PC-3 (cell line): ENCODE results near the gene PPIH. TPM values are rescaled to one million over a fixed set of nuclear protein-coding genes. Genes with fewer than 3 reads are reported as not detected.
A peak's percentile ranks its signal among the peaks of the same experiment; 100 is the strongest.

Source experiments
- ATAC-seq: fragments of 200-7000 bp; cut with Tn5 transposase; 2 replicates; pipeline ENCODE4 v1.9.1; 2020; ENCODE audit warnings: mild to moderate bottlenecking, moderate library complexity
- BruUV-seq: library from RNA; stranded (reverse); fragments of 400-500 nt; replicated peaks from 2 replicates; lab custom pipeline; 2021; lab: Mats Ljungman, UMichigan
- CTCF ChIA-PET: fragments of 300-600 bp; sonication (Branson Sonifier 250); formaldehyde crosslinking; loops from one replicate; lab custom pipeline; 2022; ENCODE audit warnings: antibody characterized with exemption; lab: Charles Lee
- POLR2A ChIA-PET: fragments of 300-600 bp; sonication (Branson Sonifier 250); formaldehyde crosslinking; loops from one replicate; lab custom pipeline; 2022; ENCODE audit warnings: antibody characterized with exemption; ENCODE audit not compliant: unreplicated experiment; lab: Charles Lee
- DNase-seq: peaks from one replicate; pipeline ENCODE4 v3.0.0-alpha.2; 2015
- H2AFZ ChIP-seq: fragments of 300-600 bp; sonication (generic); 2 replicates; pipeline ENCODE4 v1.6.0; 2016; ENCODE audit warnings: antibody characterized with exemption, low read length
- H3F3A ChIP-seq: fragments of 300-600 bp; sonication (generic); one replicate; pipeline ENCODE4 v1.6.0; 2017; ENCODE audit warnings: antibody characterized with exemption, low read length, control low read depth, mild to moderate bottlenecking; ENCODE audit not compliant: unreplicated experiment
- H3K27ac ChIP-seq: fragments of 300-600 bp; sonication (generic); 2 replicates; pipeline ENCODE4 v1.5.1; 2016; ENCODE audit warnings: mild to moderate bottlenecking, low read length
- H3K27me3 ChIP-seq: fragments of 300-600 bp; sonication (generic); 2 replicates; pipeline ENCODE4 v1.6.1; 2016; ENCODE audit warnings: low read length, mixed read lengths
- H3K36me3 ChIP-seq: fragments of 300-600 bp; sonication (generic); 2 replicates; pipeline ENCODE4 v1.6.1; 2016; ENCODE audit warnings: low read depth, mixed run types, low read length, mixed read lengths
- H3K4me1 ChIP-seq: fragments of 300-600 bp; sonication (generic); 2 replicates; pipeline ENCODE4 v1.5.1; 2016; ENCODE audit warnings: low read length; ENCODE audit not compliant: insufficient read depth
- H3K4me2 ChIP-seq: fragments of 300-600 bp; sonication (generic); 2 replicates; pipeline ENCODE4 v1.6.0; 2016; ENCODE audit warnings: low read length
- H3K4me3 ChIP-seq: fragments of 300-600 bp; sonication (generic); 2 replicates; pipeline ENCODE4 v1.5.1; 2016; ENCODE audit warnings: mild to moderate bottlenecking, low read length, mixed read lengths
- H3K79me2 ChIP-seq: fragments of 300-600 bp; sonication (generic); 2 replicates; pipeline ENCODE4 v1.6.1; 2017; ENCODE audit warnings: low read length, mixed read lengths
- H3K9ac ChIP-seq: fragments of 300-600 bp; sonication (generic); 2 replicates; pipeline ENCODE4 v1.6.0; 2016; ENCODE audit warnings: mild to moderate bottlenecking, low read length
- H3K9me2 ChIP-seq: fragments of 300-600 bp; sonication (generic); replicated peaks from 2 replicates; pipeline ENCODE4 v1.6.1; 2016; ENCODE audit warnings: mixed run types, low read length, mixed read lengths
- H3K9me3 ChIP-seq: fragments of 300-600 bp; sonication (generic); 2 replicates; pipeline ENCODE4 v1.6.1; 2016; ENCODE audit warnings: low read length, mixed read lengths
- H4K20me1 ChIP-seq: fragments of 300-600 bp; sonication (generic); 2 replicates; pipeline ENCODE4 v1.6.1; 2016; ENCODE audit warnings: low read length, mixed read lengths
- CTCF ChIP-seq: fragments of 300-600 bp; sonication (generic); conservative IDR thresholded peaks from 2 replicates; pipeline ENCODE4 v1.5.1; 2017; ENCODE audit warnings: antibody characterized with exemption, low read depth, mild to moderate bottlenecking, low read length
- EZH2 ChIP-seq: fragments of 300-600 bp; sonication (generic); IDR thresholded peaks from one replicate; pipeline ENCODE4 v1.6.1; 2017; ENCODE audit warnings: antibody characterized with exemption, mild to moderate bottlenecking, low read length; ENCODE audit not compliant: unreplicated experiment
- EZH2phosphoT487 ChIP-seq: fragments of 300-600 bp; sonication (generic); IDR thresholded peaks from 2 replicates; pipeline ENCODE4 v1.6.1; 2018; ENCODE audit warnings: mild to moderate bottlenecking, antibody characterized with exemption, low read length, borderline replicate concordance
- intact Hi-C: fragments of 100-400 bp; cut with micrococcal nuclease; formaldehyde crosslinking; loops from 2 replicates; pipeline ENCODE4 v1.9.0; 2023
- total RNA-seq: library from RNA; depleted of rRNA; stranded (reverse); fragments of >200 nt; gene quantifications from 2 replicates; pipeline ENCODE4 v1.2.3, GENCODE V29; 2014

Gene PPIH
- total RNA-seq, 1 experiment from 2014 or later, result 103 TPM

GRCh38 chr1:42692911-42693310, 34.7 kb downstream of the PPIH start:
- peaks cover 80% of the 10 kb centered on the region for H3K36me3 ChIP-seq
- H3K4me3 ChIP-seq, result no peak overlapping the region
- no peaks in the 10 kb centered on the region for H3K9me3 ChIP-seq
- ChIA-PET POLR2A (no interaction called here), CTCF (interaction anchor here (0.6 kb wide), 1 partner anchor 111 kb away, joined by 4 read pairs; no protein-coding TSS in a partner anchor)
- no peak for TF ChIP-seq EZH2
- TF ChIP-seq EZH2phosphoT487, result no peak
- TF ChIP-seq CTCF, result no peak
- H3K79me2 ChIP-seq, result peaks cover 98% of the 10 kb centered on the region
- no peaks in the 10 kb centered on the region for H3F3A ChIP-seq
- H3K9me2 ChIP-seq, result no peaks in the 10 kb centered on the region
- H3K27me3 ChIP-seq, result no peaks in the 10 kb centered on the region
- intact Hi-C loops, result no loop called here
- DNase-seq, result no peak
- peak overlapping the region; percentile 37; the same call in 1 of the 2 replicates for H3K4me2 ChIP-seq
- BruUV-seq, result no TSS peak
- ATAC-seq, result no peak
- H2AFZ ChIP-seq, result no peak overlapping the region
- H4K20me1 ChIP-seq, result peaks cover 86% of the 10 kb centered on the region
- no peak overlapping the region for H3K9ac ChIP-seq
- H3K27ac ChIP-seq, result no peak overlapping the region
- H3K4me1 ChIP-seq, result peaks cover 32% of the 10 kb centered on the region

DNA sequence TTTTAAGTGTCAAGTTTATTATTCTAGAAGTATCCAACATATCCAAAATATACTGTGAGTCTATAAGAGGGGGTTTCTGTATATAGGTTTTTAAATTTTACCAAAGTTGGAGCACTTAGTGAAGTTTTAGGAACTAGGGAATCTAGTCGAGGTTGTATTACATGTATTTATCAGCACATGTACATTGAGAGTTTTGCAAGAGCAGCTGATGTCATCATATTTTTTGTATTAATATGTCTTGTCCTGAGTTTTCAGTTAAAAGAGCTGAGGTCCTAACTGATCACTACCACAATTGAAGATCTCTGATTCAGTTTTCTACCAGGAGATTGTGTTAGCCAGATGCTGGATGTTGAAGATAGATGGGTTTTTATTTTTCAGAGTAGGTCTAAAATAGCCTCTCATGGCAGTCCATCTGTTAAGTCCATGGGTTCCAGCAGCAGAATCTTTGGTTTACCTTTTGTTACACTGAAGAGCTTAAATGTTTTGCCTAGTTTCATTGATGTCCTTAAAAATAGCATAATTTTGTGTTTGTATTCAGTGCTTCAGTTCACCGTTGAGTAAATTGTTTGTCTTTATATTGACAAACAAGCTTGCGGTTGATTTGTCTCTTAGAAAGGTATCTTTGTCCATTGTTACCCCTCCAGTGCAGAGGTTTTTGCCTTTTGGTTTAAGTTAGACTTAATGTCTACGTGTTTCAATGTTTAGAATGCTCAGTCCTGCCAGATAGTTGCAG, 40.0 kb downstream of the PPIH start:
- intact Hi-C loops, result no loop called here
- no peak for TF ChIP-seq EZH2phosphoT487
- TF ChIP-seq EZH2, result no peak
- TF ChIP-seq CTCF, result no peak
- H3K27ac ChIP-seq, result no peak overlapping the region
- no peak overlapping the region for H3K4me2 ChIP-seq
- no peak overlapping the region for H3K9ac ChIP-seq
- no TSS peak for BruUV-seq
- ATAC-seq (no peak), DNase-seq (no peak)
- POLR2A ChIA-PET, result no interaction called here
- no peaks in the 10 kb centered on the region for H3K9me2 ChIP-seq
- H3K4me1 ChIP-seq, result peaks cover 18% of the 10 kb centered on the region
- no peaks in the 10 kb centered on the region for H3K27me3 ChIP-seq
- H3K9me3 ChIP-seq, result no peaks in the 10 kb centered on the region
- no peak overlapping the region for H3K4me3 ChIP-seq
- H3K79me2 ChIP-seq, result peaks cover 67% of the 10 kb centered on the region
- peaks cover 93% of the 10 kb centered on the region for H3K36me3 ChIP-seq
- CTCF ChIA-PET, result no interaction called here
- H3F3A ChIP-seq, result peaks cover 10% of the 10 kb centered on the region
- no peak overlapping the region for H2AFZ ChIP-seq
- peaks cover 49% of the 10 kb centered on the region for H4K20me1 ChIP-seq

DNA sequence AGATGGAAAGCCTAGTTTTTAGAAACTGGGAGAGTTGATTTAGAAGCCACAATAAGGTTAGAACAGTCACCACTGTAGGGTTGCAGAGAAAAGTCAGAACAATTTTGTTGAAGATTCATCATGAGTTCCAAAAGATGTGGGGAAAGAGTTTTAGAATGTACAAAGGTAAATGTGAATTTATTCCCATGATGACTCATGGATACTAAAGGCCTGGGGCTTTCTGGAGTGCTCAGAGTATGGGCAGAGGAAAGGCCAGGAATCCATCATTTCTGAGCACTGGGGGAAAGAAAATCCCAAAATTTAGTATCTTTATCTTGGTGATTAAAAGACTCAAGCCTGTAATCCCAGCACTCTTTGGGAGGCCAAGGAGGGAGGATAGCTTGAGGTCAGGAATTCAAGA, 41.8 kb downstream of the PPIH start:
- no peaks in the 10 kb centered on the region for H3K9me3 ChIP-seq
- TF ChIP-seq CTCF, result no peak
- TF ChIP-seq EZH2, result no peak
- no peak for TF ChIP-seq EZH2phosphoT487
- intact Hi-C loops, result no loop called here
- no peak overlapping the region for H3K9ac ChIP-seq
- H3K79me2 ChIP-seq, result peaks cover 60% of the 10 kb centered on the region
- H3K27me3 ChIP-seq, result no peaks in the 10 kb centered on the region
- peaks cover 88% of the 10 kb centered on the region for H3K36me3 ChIP-seq
- H3F3A ChIP-seq, result peaks cover 10% of the 10 kb centered on the region
- ChIA-PET POLR2A (no interaction called here), CTCF (no interaction called here)
- no peak overlapping the region for H3K4me2 ChIP-seq
- no TSS peak for BruUV-seq
- peaks cover 32% of the 10 kb centered on the region for H4K20me1 ChIP-seq
- ATAC-seq (peak; percentile 63; the same call in 1 of the 2 replicates), DNase-seq (peak; percentile 56)
- H3K27ac ChIP-seq, result no peak overlapping the region
- H3K9me2 ChIP-seq, result no peaks in the 10 kb centered on the region
- no peak overlapping the region for H3K4me3 ChIP-seq
- H3K4me1 ChIP-seq, result peaks cover 18% of the 10 kb centered on the region
- no peak overlapping the region for H2AFZ ChIP-seq
